HuH-7 (cell line): ENCODE data around the gene COLEC12.

ENCODE experiments used
- DNase-seq: peaks from one replicate; pipeline ENCODE4 v3.0.0; 2011; ENCODE audit warnings: low spot score

COLEC12 gene

GRCh38 chr18:474416-474815 lies 26.1 kb downstream of the COLEC12 start:
- DNase-seq, result no peak

GRCh38 chr18:473802-474201 lies 26.7 kb downstream of the COLEC12 start:
- DNase-seq, result no peak

- no peak for DNase-seq
Measured at GRCh38 chr18:471716-472115, 28.8 kb downstream of the COLEC12 start.

GRCh38 chr18:470661-471501 lies 29.6 kb downstream of the COLEC12 start:
- DNase-seq, result no peak

GRCh38 chr18:468955-469790 lies 31.3 kb downstream of the COLEC12 start:
- no peak for DNase-seq

GRCh38 chr18:463827-464541 lies 36.5 kb downstream of the COLEC12 start:
- DNase-seq, result no peak

GRCh38 chr18:463403-463802 lies 37.1 kb downstream of the COLEC12 start:
- DNase-seq, result no peak

GRCh38 chr18:461762-462161 lies 38.7 kb downstream of the COLEC12 start:
- DNase-seq, result no peak

- no peak for DNase-seq
Measured at GRCh38 chr18:460791-461190, 39.7 kb downstream of the COLEC12 start.

- DNase-seq, result no peak
Measured at GRCh38 chr18:459814-460593, 40.5 kb downstream of the COLEC12 start.

- no peak for DNase-seq
Measured at GRCh38 chr18:457521-458412, 42.7 kb downstream of the COLEC12 start.

- no peak for DNase-seq
Measured at GRCh38 chr18:457140-457519, 43.4 kb downstream of the COLEC12 start.

GRCh38 chr18:456361-457139 lies 44.0 kb downstream of the COLEC12 start:
- no peak for DNase-seq

GRCh38 chr18:453400-453799 lies 47.1 kb downstream of the COLEC12 start:
- DNase-seq, result no peak

- no peak for DNase-seq
Measured at GRCh38 chr18:452816-453215, 47.7 kb downstream of the COLEC12 start.

GRCh38 chr18:449374-449773 lies 51.1 kb downstream of the COLEC12 start:
- peak; percentile 58 for DNase-seq

GRCh38 chr18:448116-448790 lies 52.2 kb downstream of the COLEC12 start:
- no peak for DNase-seq

- DNase-seq, result no peak
Measured at GRCh38 chr18:446941-447560, 53.5 kb downstream of the COLEC12 start.

- no peak for DNase-seq
Measured at GRCh38 chr18:445055-445454, 55.4 kb downstream of the COLEC12 start.
